ENCODE measurements around the gene ADAMTS2.

Gene ADAMTS2

DNA sequence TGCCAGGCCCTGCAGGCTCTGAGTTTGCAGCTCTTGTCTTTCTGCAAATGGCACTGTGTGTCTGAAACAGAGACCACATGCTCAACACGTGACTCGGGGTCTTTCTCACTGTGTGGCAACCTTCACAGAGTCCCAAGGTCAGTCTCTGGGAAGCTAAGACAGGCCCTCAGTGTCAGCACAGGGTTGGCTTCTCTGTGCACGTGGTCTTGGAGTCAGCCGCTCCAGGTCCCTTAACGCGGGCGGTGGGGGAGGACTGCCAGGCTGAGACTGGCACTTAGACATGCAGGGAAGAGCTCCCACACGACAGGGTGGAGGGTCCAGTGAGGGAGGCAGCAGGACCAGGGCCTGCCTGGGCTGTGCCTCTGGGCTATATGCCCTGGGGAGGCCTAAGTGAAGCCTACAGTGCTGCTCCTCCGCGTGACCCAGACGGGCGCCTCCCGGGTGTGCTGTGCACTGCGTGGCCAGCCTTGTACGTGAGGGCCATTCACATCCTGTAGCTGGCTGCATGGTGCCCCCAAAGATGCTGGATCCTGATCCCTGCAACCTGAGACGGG is 76.8 kb downstream of the ADAMTS2 start:
- DNase-seq (ENCODE audit: extremely low read depth, low read depth): no peak
- no peak for TF ChIP-seq CTCF (IDR thresholded peaks at IDR 0.05; ENCODE audit: low read depth, low read length)

DNA sequence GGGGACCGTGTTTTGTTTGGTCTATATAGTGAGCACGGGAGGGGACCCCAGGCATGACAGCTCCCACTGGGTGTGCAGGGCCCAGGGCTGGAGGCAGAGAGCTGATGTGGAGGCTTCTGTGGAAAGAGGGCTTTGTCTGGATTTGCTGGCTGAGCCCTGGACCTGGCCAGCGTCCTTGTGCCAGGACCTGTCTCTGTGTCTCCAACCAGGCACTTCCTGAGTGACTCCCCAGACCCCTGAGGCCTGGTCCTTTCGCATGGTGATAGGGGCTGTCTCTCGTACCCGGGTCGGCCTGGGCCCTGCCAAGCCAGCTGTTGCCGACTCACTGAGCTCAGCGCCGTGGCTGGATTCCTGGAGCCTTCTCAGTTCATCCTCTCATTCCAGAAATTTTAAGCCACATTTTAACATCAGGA is 77.6 kb downstream of the ADAMTS2 start:
- no peak for DNase-seq (ENCODE audit: extremely low read depth, low read depth)
- no peak for TF ChIP-seq CTCF (IDR thresholded peaks at IDR 0.05; ENCODE audit: low read depth, low read length)

DNA sequence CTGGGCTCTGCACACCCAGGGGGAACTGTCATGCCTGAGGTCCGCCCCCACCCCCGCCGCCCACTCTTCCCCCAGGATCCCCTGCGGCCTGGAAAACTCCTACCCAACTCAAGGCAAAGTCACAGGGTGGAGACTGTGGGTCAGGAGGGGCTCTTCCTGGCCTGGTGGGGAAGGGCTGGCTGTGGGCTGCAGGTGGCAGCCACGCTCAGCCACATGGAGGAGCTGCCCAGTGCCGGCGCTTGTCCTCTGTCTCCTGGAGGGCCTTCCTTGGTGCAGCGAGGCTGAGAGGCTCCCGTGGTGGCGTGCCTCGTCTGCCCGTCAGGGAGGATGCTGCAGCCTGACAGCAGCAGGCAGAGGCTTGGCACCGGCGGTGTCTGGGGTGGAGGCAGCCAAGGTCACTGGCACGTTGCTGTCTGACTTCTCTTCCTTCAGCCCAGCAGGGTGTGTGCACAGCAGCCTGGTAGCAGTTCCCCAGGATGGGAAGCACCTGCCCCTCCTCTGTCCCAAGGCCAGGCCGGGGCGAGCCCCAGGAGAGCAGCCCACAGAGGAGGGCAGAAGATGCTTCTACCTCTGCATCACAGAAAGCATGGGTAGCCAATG is 78.1 kb downstream of the ADAMTS2 start:
- TF ChIP-seq CTCF (IDR thresholded peaks at IDR 0.05; ENCODE audit: low read depth, low read length): peak; percentile 10
- no peak for DNase-seq (ENCODE audit: extremely low read depth, low read depth)

GRCh38 chr5:179266291-179267070 is 78.8 kb downstream of the ADAMTS2 start:
- no peak for TF ChIP-seq CTCF (IDR thresholded peaks at IDR 0.05; ENCODE audit: low read depth, low read length)
- no peak for DNase-seq (ENCODE audit: extremely low read depth, low read depth)

GRCh38 chr5:179265514-179266290 is 79.6 kb downstream of the ADAMTS2 start:
- DNase-seq (ENCODE audit: extremely low read depth, low read depth): peak; percentile 98
- no peak for TF ChIP-seq CTCF (IDR thresholded peaks at IDR 0.05; ENCODE audit: low read depth, low read length)

- no peak for TF ChIP-seq CTCF (IDR thresholded peaks at IDR 0.05; ENCODE audit: low read depth, low read length)
- no peak for DNase-seq (ENCODE audit: extremely low read depth, low read depth)
Measured at GRCh38 chr5:179264783-179265513, 80.3 kb downstream of the ADAMTS2 start.
